Embryonic facial prominence (tissue), 1 donor: ENCODE measurements around the gene GNG12.

Experiments
- DNase-seq: peaks from one replicate; pipeline ENCODE4 v3.0.0-alpha.2; 2016; ENCODE audit errors: extremely low spot score

The GNG12 gene

GRCh38 chr1:67705735-67706453 lies 127.4 kb downstream of the GNG12 start:
- no peak for DNase-seq

- no peak for DNase-seq
Measured at GRCh38 chr1:67704351-67704750, 128.9 kb downstream of the GNG12 start.

DNA sequence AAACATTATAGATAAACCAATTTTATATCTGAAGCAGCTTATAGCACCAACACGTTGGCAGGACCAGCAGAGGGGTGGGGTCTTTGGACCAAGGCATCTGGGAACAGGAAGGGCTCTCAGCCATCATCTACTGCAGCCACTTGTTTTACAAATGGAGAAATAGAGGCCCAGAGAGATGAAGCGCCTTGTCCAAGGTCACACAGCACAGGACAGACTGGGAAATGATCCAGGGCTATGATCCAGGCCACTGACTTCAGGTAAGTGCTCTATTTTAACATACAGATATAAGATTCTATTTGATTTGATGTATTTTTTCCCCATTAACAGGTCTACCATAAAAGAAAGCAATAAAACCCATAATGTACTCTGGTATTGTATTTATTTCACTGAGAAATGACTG lies 131.4 kb downstream of the GNG12 start:
- DNase-seq, result no peak

- DNase-seq, result no peak
Measured at GRCh38 chr1:67700692-67701410, 132.4 kb downstream of the GNG12 start.

DNA sequence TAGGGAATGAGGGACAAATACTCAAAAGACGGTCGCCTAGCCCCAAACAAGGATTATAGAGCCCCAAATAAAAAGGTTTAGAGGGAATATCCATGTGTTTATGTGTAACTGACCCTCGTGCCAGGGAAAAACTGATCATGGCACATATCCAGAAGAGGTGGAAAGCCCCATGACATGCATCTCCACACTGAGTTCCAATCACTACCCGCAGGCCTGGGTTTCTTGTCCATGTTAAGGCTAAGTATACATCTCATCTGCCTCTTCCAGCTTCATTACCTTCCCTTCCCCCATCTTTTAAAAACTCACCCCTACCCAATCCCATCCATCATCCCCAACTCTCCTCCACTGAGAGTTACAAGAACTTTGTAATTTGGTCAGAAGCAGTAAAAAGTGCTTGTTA lies 133.0 kb downstream of the GNG12 start:
- no peak for DNase-seq

DNA sequence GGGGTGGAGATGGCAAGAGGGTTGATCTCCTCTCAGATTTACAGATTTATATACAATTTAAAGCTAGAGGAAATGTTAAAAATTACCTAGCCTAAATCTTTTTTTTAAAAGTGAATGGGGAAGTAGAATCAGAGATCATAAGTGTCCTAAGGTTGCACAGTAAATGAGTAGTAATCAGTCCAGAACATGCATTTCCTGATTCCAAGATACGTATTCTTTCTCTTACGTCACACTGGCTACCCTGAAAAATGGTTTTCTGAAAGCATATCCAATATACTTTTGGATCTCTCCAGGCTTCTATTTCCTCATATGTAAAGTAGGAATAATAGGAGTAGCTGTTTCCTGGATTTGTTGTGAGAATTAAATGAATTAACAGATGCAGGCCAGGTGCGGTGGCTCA lies 136.6 kb downstream of the GNG12 start:
- no peak for DNase-seq

GRCh38 chr1:67695963-67696362 lies 137.3 kb downstream of the GNG12 start:
- DNase-seq, result no peak

GRCh38 chr1:67691712-67692111 lies 141.6 kb downstream of the GNG12 start:
- DNase-seq, result no peak

- DNase-seq, result no peak
Measured at GRCh38 chr1:67690411-67690810, 142.9 kb downstream of the GNG12 start.

GRCh38 chr1:67690018-67690363 lies 143.3 kb downstream of the GNG12 start:
- no peak for DNase-seq

DNA sequence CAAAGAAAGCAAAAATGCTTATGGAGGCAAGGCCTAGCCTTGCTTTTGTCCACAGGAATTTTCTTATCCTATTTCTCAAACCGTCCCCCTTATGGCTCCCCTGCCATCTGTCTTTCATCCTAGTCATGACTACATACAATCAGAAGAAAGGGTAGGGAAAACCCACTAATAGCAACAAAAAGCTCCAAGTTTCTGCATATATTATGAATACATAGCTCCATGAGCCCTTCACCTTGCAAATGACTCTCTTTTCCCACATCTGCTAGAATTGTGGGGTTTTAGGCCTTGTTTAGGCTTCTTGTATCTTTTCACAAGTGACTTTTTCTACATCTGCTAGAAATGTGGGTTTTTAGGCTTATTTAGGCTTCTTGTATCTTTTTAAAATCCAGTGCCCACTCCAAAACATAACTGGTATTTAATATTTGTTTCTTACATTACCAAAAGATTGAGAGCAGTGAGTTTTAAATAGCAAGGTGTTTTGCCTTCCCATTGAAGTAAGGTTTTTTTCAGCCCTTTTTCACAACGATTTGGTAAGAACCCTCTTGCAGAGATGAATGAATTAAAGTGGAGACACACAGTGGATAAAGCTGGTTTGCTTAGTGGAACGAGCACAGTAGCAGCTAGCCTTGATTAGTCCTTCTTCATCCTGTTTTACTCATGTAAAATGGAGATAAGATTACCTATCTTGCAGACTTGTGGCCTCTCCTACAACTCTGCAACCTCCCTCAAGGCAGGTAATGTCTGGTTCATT lies 143.8 kb downstream of the GNG12 start:
- DNase-seq, result no peak

- no peak for DNase-seq
Measured at GRCh38 chr1:67688526-67689219, 144.6 kb downstream of the GNG12 start.

- no peak for DNase-seq
Measured at GRCh38 chr1:67687649-67688048, 145.6 kb downstream of the GNG12 start.

DNA sequence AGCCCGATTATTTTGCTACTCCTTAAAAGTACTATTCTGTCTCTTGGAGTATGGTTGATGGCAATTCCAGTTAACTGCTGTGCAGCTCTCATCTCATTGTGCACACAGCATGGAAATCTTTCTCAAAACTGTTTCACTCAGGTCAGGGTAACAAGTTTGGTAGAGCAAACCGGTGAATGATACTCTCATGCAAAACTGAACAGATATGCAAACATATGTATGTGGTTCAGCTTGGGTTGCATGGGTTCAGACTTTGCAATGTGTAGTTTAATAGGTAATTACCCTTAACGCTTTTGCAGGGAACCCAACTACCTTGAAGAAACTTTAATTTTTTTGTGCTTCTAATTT lies 146.1 kb downstream of the GNG12 start:
- DNase-seq, result no peak

- DNase-seq, result peak; percentile 25
Measured at GRCh38 chr1:67686267-67687197, 146.7 kb downstream of the GNG12 start.

DNA sequence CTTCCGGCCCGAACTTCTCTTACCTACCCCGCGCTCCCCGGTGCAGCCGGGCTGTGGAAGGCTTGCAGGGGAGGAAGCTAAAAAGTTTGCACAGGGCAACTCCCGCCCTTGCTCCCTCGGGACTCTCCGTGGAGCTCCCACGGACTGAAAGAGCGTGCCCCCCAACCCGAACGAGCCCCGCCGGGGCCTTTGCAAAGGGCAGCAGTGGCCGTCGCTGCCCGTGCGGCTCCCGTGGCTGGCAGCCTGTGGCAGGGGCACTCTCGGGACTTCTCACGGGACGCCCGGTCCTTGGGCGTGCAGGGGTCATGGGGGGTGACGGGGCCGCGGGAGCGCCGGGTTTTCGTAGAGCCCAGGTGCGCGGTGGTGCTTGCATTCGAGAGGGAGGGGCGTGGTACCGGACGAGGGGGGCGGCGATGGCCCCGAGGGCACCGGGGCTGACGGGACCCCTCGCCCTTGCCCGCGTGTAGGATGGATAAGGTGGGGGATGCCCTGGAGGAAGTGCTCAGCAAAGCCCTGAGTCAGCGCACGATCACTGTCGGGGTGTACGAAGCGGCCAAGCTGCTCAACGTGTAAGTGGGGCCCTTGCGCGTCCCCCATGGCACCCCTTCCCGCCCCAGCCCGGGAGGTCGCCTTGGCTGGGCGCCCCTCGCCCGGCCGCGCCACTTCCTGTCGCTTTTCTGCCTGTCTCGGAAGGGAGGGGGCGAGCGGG lies 147.6 kb downstream of the GNG12 start:
- no peak for DNase-seq

DNA sequence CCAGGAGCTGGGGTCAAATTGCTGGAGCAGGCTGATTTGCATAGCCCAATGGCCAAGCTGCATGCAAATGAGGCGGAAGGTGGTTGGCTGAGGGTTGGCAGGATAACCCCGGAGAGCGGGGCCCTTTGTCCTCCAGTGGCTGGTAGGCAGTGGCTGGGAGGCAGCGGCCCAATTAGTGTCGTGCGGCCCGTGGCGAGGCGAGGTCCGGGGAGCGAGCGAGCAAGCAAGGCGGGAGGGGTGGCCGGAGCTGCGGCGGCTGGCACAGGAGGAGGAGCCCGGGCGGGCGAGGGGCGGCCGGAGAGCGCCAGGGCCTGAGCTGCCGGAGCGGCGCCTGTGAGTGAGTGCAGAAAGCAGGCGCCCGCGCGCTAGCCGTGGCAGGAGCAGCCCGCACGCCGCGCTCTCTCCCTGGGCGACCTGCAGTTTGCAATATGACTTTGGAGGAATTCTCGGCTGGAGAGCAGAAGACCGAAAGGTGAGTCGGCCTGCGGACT lies 148.2 kb downstream of the GNG12 start, which contains the start of gene GADD45A:
GADD45A (plus strand) TSS at position 135 of the 491 bp plus-strand sequence; CDS start at position 429, 294 bp downstream.
- DNase-seq, result peak; percentile 94

DNA sequence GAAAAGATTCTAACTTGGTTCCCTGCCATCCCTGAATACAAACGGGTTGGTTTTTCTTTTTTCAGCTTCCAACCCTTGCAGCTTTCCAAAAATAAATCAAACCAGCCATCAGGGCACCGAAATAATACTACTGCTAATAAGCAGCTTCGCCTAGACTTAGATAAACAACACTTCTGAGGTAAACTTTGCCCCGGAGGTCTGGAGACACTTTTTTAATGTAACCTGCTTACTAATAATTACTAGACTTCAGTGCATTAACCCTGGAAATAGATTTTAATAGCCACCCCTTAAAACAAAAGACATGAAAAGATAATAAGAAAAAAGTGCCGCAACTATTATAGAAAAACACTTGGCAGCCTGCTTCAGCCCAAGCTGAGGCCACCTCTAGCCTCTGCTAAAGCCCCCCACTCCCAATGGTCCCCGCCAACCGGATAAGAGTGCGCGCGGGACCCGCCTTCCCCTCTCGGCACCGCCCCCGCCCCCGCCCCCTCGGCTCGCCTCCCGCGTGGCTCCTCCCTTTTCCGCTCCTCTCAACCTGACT lies 148.7 kb downstream of the GNG12 start:
- no peak for DNase-seq

DNA sequence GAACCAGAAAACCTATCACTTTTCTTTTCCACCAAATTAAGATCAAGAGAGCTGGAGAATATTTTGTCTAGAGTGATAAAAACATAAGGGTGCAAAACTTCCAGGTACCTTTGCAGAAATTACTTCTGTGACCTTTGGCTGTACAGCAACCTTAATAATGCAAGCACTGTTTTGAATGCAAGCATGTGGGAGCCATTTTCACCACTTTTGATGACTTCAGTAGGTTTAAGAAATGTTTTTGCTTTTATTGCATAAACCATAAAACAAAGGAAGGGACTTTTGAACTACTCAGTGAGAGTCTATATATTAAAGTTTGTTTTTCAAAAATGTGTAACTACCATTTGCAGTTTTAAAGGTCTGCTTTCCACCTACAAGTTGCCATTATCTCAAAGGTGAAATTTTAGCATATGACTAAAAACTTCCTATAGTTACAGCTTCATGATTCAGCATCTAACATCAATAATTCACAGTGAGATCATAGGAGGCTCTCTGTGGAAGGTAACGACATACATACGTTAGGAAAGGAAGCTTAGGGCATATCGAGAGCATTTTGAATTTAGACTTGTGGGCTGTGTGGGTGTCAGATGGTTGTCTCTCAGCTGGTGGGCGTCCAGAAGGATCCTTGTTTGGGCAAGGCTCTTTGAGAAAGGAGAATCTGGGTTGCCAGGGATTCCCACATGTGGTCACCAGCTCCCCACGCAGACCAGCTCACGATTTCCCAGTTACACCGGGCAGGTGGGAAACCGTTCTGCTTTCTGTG lies 149.3 kb downstream of the GNG12 start:
- no peak for DNase-seq
